Stimulated activated naive B cell treated with anti-CD40 and anti-IgM and Interleukin-4, amounts not matched to agents 10 μg/mL and 1 μg/mL and 100 μg/mL, for 72 hours (primary cell): ENCODE results near the gene LYPD4.

Experiments used
- ATAC-seq, 2 donors: fragments of 150-1000 bp; cut with Tn5 transposase; replicated peaks; 2 replicates each; pipeline ENCODE4 v1.10.0; 2021; ENCODE audit warnings: moderate library complexity in 1 of 2
- DNase-seq: peaks from one replicate; pipeline ENCODE4 v3.0.0; 2021
- H3K27ac Mint-ChIP-seq: one replicate; pipeline ENCODE4 v1.8.0; 2022; ENCODE audit warnings: mild to moderate bottlenecking, mixed read lengths
- H3K27me3 Mint-ChIP-seq, 2 donors: one replicate each; pipeline ENCODE4 v1.8.0; 2022; ENCODE audit warnings: mixed read lengths in 2 of 2
- H3K36me3 Mint-ChIP-seq, 2 donors: one replicate each; pipeline ENCODE4 v1.8.0; 2022; ENCODE audit warnings: mixed read lengths in 2 of 2, mild to moderate bottlenecking in 1 of 2
- H3K4me1 Mint-ChIP-seq, 2 donors: one replicate each; pipeline ENCODE4 v1.8.0; 2022; ENCODE audit warnings: mixed read lengths in 2 of 2, mild to moderate bottlenecking in 1 of 2
- H3K4me3 Mint-ChIP-seq, 2 donors: one replicate each; pipeline ENCODE4 v1.8.0; 2022; ENCODE audit warnings: mild to moderate bottlenecking in 2 of 2, mixed read lengths in 2 of 2, moderate library complexity in 1 of 2
- H3K9me3 Mint-ChIP-seq, 2 donors: one replicate each; pipeline ENCODE4 v1.8.0; 2022; ENCODE audit warnings: mixed read lengths in 2 of 2, mild to moderate bottlenecking in 1 of 2

Gene LYPD4

DNA sequence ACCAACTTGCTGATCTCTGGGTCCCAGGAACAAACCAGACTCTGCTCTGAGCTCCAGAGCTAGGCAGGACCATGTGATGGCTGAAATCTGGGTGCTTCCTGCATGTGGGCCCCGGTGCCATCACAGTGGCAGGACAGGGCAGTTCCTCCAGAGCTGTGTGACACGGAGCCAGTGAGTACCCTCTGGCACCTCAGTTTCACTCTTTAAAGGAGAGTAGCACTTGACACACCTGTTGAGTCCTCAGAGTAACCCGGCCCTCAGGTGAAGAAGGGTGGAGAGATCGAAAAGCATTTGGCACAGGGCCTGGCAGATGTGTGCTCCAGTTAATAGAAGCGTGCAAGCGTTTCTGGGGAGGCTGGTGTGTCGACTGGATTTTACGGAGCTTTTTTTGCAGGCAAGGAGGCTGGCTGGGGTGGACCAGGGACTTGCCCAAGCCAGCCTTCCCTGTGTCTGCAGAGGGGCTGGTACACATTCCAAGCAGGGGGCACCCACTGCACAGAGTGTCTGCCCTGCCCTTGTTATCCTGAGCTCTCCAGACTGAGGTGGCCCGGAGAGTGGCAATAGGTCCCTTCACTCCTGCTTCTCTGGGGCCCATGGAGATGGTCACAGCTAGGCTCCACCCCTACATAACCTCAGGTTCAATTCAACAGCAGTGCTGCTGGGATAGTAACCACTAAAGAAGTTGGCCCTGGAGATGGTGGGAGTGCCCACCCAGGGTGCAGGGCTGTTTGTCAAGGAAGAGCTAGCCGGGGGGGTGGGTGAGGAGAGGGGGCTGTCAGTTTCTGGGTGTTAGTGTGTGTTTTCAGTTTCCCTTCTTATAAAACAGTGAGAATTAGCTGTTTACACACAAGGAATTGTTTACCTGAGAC lies 23.9 kb upstream of the LYPD4 start:
- H3K4me3 Mint-ChIP-seq: peak overlapping the region; percentile 57 to 70
- H3K9me3 Mint-ChIP-seq: no peaks in the 10 kb centered on the region
- peaks cover 62 to 90% of the 10 kb centered on the region in 2 donors for H3K4me1 Mint-ChIP-seq
- ATAC-seq (no peak), DNase-seq (no peak)
- no peaks in the 10 kb centered on the region for H3K27me3 Mint-ChIP-seq
- H3K27ac Mint-ChIP-seq: peak overlapping the region; percentile 93
- H3K36me3 Mint-ChIP-seq: peaks cover 61 to 72% of the 10 kb centered on the region in 2 donors

DNA sequence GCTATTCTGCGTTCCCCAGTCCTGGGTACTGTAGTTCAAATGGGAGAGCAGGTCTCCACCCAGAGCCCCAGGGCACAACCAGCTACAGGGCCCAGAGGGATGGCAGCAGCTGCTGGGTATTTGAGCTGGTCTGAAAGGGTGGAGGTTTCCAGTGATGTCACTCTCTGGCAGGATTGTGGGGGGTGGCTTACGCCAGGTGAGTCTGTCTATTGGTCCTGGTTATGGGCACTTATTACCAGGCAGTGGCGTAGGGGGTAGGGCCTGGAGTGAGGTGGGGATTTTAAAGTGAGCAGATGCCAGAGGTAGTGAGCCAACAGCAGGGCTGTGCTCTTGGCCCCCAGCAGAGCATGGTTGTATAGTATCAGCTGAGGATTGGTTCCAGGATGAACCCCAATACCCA lies 21.8 kb upstream of the LYPD4 start:
- Mint-ChIP-seq H3K27ac (peak overlapping the region; percentile 89), H3K36me3 (peaks cover 66 to 77% of the 10 kb centered on the region in 2 donors), H3K27me3 (no peaks in the 10 kb centered on the region), H3K4me1 (peaks cover 58 to 90% of the 10 kb centered on the region in 2 donors), H3K4me3 (peak overlapping the region; percentile 65 to 68), H3K9me3 (no peaks in the 10 kb centered on the region)
- no peak for ATAC-seq
- DNase-seq: no peak

DNA sequence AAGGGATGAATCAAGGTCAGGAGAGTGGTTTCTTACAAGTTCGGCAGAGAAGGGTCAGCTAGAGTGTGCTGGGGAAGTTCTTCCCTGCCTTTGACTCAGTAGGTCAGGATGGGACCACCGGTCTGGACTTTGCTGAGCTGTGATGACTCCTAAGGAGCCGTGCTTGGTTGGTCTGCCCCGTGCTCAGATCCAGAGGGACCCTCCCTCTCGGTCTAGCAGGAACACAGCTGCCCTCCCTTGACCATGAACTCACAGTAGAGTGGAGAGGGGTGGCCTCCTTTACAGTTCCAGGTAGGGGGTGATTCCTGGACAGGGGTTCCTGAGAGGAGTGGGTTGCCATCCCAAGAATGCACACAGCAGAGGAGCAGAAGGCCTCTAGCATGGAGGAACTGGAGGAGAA lies 19.9 kb upstream of the LYPD4 start:
- Mint-ChIP-seq H3K36me3 (peaks cover 63 to 71% of the 10 kb centered on the region in 2 donors), H3K4me3 (peak overlapping the region; percentile 74 to 85), H3K9me3 (no peaks in the 10 kb centered on the region), H3K4me1 (peaks cover 46 to 79% of the 10 kb centered on the region in 2 donors), H3K27me3 (no peaks in the 10 kb centered on the region), H3K27ac (peak overlapping the region; percentile 89)
- DNase-seq (no peak), ATAC-seq (no peak)

DNA sequence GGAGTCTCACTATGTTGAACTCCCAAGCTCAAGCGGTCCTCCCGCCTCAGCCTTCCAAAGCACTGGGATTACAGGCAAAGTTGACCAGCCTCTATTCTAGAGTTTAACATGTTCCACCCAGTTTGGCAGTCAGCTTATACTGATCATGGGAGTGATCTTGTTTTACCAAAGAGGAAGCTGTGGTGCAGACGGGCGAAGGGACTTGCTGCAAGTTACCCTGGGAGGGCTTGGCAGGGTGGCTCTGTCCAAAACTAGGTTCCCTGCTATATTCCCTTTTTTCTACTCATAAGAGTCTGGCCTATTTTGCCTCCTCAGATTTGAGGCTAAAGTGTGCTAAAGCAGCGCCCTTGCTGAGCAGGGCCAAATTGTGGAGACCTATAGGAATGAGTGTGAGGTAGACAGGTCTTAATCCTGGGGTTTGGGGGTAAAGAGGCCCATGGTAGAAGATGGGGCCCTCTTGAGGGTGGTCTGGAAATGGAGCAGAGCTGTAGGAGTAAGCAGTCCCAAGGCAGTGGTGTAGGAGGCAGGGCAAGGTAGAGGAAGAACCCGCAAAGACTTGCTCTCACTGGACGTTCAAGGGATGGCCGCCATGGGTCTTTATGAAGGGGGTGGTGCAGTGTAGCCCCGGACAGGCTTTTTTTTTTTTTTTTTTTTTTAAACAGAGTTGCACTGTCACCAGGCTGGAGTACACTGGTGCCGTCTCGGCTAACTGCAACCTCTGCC lies 18.9 kb upstream of the LYPD4 start:
- DNase-seq: no peak
- peaks cover 58 to 62% of the 10 kb centered on the region in 2 donors for H3K36me3 Mint-ChIP-seq
- peak overlapping the region; percentile 85 to 92 for H3K4me3 Mint-ChIP-seq
- H3K4me1 Mint-ChIP-seq: peaks cover 40 to 69% of the 10 kb centered on the region in 2 donors
- peak overlapping the region; percentile 89 for H3K27ac Mint-ChIP-seq
- no peaks in the 10 kb centered on the region for H3K27me3 Mint-ChIP-seq
- ATAC-seq: no peak
- no peaks in the 10 kb centered on the region for H3K9me3 Mint-ChIP-seq

DNA sequence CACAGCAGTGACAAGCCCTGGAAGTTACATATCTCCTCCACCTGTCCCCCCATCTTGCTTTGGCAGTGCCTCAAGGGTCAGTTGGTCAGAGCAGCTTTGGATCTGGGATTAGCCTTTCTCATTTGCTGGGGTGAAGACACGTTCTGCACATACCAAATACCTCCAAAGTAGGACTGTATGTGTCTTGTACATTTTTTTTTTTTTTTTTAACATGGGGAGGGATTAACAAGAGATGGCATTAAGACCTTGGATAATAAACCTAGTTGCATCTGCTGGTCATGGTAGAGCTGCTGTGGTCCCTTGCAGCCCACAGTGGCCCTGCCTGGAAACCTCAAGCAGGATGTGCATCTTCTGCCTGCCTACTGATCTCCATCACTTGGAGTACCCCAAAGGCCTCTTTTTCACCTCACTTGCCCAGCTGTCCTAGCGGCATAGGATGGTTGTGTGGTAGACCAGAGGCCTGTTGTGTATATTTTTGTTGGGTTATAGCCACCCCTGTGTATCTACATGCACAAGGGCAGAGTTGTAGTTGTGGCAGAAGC lies 18.0 kb upstream of the LYPD4 start:
- H3K27me3 Mint-ChIP-seq: no peaks in the 10 kb centered on the region
- H3K4me3 Mint-ChIP-seq: peak overlapping the region; percentile 85 to 92
- H3K9me3 Mint-ChIP-seq: no peaks in the 10 kb centered on the region
- H3K27ac Mint-ChIP-seq: peak overlapping the region; percentile 89
- no peak for DNase-seq
- H3K4me1 Mint-ChIP-seq: peaks cover 33 to 61% of the 10 kb centered on the region in 2 donors
- no peak for ATAC-seq
- H3K36me3 Mint-ChIP-seq: peaks cover 51 to 55% of the 10 kb centered on the region in 2 donors

DNA sequence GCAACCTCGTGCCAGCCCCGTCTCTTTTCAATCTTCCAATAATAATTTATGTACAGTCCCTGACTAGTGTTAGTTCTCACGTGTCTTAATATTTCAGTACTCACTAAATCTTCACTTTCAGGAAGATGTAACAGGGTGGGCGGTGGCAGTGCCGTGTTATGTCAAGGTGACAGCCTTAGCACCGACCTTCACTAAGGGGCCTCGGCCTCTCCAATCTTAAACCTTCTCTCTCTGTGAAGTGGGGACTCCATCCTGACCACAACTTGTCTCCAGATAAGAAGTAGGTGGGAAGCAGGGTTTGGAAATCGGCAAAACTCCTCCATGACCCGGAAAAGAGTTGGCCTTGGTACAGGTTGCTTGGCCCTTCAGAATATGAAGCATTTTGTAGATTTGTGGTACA lies 17.4 kb upstream of the LYPD4 start:
- ATAC-seq (no peak), DNase-seq (no peak)
- Mint-ChIP-seq H3K9me3 (no peaks in the 10 kb centered on the region), H3K27ac (peak overlapping the region; percentile 98), H3K4me1 (peaks cover 33 to 60% of the 10 kb centered on the region in 2 donors), H3K36me3 (peaks cover 51 to 55% of the 10 kb centered on the region in 2 donors), H3K4me3 (peak overlapping the region; percentile 85 to 92), H3K27me3 (no peaks in the 10 kb centered on the region)

DNA sequence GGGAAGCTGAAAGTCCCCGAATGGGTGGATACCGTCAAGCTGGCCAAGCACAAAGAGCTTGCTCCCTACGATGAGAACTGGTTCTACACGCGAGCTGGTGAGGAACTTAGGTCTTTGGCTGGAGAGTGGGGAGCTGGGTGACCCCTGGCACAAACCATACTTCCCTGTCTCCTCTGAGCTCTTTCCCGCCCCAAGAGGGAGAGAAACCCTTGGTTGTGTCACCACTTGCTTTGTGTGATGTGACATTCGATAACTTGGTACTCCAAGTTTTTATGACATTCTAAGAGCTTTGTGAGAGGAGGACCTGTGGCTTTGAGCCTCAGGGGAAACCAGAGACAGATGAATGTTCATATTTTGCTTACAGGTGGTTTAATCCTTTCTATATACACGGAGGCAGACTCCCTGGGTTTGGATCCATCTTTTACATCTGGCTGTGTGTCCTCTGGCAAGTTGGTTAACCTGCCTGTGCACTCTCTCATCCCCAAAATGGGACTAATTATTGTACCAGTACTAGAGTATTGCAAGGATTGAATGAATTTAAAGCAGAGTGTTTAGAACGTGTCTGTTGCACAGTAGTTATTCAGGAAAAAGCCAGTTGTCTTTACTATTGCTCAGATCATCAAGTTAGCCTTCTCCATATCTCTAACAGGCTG lies 16.8 kb upstream of the LYPD4 start:
- Mint-ChIP-seq H3K36me3 (peaks cover 49 to 52% of the 10 kb centered on the region in 2 donors), H3K27ac (peak overlapping the region; percentile 98), H3K9me3 (no peaks in the 10 kb centered on the region), H3K27me3 (no peaks in the 10 kb centered on the region), H3K4me1 (peaks cover 31 to 54% of the 10 kb centered on the region in 2 donors), H3K4me3 (peak overlapping the region; percentile 85 to 92)
- DNase-seq: no peak
- ATAC-seq: no peak

DNA sequence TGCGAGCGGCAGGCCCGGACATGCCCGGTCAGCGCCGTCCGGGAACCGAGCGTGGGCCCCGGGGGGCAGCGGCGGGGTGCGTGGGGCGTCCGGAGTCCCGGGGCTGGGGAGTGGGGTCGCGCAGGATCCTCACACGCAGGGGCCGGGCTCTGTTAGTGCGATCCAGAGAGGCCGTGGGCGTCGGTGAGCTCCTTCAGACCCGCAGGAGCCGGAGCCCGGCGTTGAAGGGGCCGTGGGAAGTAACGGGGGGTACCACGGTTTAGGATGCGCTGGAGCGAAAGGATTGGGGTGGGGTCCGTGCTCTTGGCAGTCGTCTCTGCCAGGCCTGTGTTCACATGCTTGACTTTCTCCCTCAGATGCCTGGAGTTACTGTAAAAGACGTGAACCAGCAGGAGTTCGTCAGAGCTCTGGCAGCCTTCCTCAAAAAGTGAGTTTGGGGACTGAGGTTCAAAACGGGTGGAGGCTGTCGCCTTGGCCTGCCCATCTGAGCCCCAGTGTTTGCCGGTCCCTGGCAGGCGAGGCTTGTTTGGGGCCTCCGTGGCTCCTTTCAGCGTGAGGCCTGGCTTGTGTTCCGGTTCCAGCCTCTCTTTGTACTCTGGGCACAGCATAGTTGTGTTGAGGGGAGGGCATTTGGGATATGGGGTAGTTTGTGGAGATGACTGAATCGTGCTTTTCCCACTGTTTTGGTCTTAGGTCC lies 16.1 kb upstream of the LYPD4 start:
- Mint-ChIP-seq H3K4me3 (peak overlapping the region; percentile 85 to 92), H3K36me3 (peaks cover 45 to 48% of the 10 kb centered on the region in 2 donors), H3K27me3 (no peaks in the 10 kb centered on the region), H3K4me1 (peaks cover 29 to 49% of the 10 kb centered on the region in 2 donors), H3K9me3 (no peaks in the 10 kb centered on the region), H3K27ac (peak overlapping the region; percentile 98)
- DNase-seq (no peak), ATAC-seq (no peak)

DNA sequence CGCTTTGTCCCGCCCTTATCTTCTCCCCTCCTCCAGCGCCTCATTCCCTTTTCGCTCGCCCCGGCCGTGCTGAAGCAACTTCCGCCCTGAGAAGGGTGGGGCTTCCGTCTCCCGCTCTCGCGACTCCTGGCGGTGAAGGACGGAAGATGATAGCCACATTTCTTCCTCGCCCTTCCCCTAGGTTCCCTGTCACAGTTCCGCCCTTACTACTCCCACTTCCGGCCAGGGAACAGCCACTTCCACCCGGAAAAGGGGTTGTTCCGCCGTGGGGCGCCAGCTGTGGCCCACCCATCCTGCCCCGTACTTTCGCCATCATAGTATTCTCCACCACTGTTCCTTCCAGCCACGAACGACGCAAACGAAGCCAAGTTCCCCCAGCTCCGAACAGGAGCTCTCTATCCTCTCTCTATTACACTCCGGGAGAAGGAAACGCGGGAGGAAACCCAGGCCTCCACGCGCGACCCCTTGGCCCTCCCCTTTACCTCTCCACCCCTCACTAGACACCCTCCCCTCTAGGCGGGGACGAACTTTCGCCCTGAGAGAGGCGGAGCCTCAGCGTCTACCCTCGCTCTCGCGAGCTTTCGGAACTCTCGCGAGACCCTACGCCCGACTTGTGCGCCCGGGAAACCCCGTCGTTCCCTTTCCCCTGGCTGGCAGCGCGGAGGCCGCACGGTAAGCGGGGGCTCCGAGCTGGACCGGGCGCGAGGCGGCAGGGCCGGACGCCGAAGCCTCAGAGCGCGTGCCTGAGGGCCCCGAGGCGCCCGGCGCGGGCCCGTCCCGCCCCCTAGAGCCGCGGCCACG lies 15.3 kb upstream of the LYPD4 start, which contains the start of gene RPS19:
Gene RPS19 (plus strand): TSS at position 638 of the 801 bp plus-strand sequence. CDS start 520 bp downstream, outside the sequence.
- peak within 1 kb of the TSS; percentile 85 to 92 for H3K4me3 Mint-ChIP-seq
- H3K27ac Mint-ChIP-seq: peak within 1 kb of the TSS; percentile 98
- peak; percentile 97 for DNase-seq
- H3K9me3 Mint-ChIP-seq: no peaks in the 10 kb centered on the region
- peaks cover 41 to 45% of the 10 kb centered on the region in 2 donors for H3K36me3 Mint-ChIP-seq
- no peaks in the 10 kb centered on the region for H3K27me3 Mint-ChIP-seq
- ATAC-seq: peak; percentile 81 to 88
- peaks cover 29 to 44% of the 10 kb centered on the region in 2 donors for H3K4me1 Mint-ChIP-seq

DNA sequence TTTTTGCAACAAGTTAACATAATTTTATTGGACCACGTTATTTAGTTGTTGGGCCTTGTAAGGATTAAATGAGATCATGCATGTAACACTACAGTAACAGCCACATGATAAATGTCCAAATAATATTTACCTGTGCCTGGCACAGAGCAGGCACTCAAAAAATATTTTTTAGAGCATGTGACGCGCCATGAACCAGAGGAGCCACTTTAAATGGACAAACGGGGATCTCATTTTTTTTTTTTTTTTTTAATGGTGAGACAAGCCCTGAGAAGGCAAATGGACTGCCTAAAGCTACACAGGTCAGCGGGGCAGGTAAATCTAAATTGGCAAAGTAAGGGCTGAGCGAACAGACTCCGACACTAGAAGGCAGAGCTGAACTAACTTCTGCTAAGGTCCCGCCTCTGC lies 14.7 kb upstream of the LYPD4 start:
- Mint-ChIP-seq H3K4me3 (peak overlapping the region; percentile 85 to 92), H3K27ac (peak overlapping the region; percentile 98), H3K4me1 (peaks cover 23 to 38% of the 10 kb centered on the region in 2 donors), H3K36me3 (peaks cover 35 to 39% of the 10 kb centered on the region in 2 donors), H3K9me3 (no peaks in the 10 kb centered on the region), H3K27me3 (no peaks in the 10 kb centered on the region)
- DNase-seq (no peak), ATAC-seq (no peak)

DNA sequence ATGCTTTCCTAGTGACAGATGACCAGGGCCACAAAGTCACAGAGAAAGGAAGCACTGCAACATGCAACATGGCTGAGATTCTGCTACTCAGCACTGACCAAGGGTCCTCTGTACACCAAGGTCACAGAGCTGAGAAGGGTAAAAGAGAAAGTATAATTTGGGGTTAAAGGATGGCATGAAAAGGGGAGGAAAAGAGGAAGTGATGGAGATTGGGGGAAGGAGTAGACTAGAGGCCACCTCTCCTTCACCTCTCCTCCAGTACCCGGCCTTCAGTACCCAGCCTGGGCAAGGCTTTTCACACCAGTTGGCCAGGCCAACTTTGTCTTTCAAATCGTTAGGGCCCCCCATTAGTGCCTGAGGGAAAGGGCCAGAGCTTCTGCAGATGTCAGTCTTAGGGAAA lies 9.3 kb upstream of the LYPD4 start:
- Mint-ChIP-seq H3K36me3 (no peaks in the 10 kb centered on the region), H3K27ac (no peak overlapping the region), H3K4me3 (no peak overlapping the region), H3K4me1 (peaks cover 2 to 5% of the 10 kb centered on the region in 2 donors), H3K9me3 (no peaks in the 10 kb centered on the region), H3K27me3 (no peaks in the 10 kb centered on the region)
- ATAC-seq (peak; percentile 29), DNase-seq (no peak)

DNA sequence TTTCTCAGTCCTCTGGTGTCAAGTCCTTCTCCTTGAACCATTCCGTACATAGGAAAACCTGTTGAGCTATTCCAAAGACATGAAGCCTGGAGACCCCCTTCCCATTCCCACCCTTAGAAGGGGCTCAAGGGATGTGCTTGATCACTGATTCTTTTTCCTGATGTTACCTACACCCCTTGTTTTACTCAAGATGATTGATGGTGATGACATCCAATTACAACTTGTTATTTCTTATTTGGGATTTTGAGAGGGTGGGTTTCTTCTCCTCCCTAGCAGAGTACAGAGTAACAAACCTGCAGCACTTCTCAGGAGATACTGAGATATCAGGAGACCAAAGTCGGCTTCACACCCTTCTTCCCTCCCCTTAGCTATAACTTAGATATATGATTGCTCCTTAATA lies 8.9 kb upstream of the LYPD4 start:
- DNase-seq (no peak), ATAC-seq (no peak)
- no peaks in the 10 kb centered on the region for H3K36me3 Mint-ChIP-seq
- peaks cover 2 to 5% of the 10 kb centered on the region in 2 donors for H3K4me1 Mint-ChIP-seq
- no peaks in the 10 kb centered on the region for H3K27me3 Mint-ChIP-seq
- no peaks in the 10 kb centered on the region for H3K9me3 Mint-ChIP-seq
- H3K4me3 Mint-ChIP-seq: no peak overlapping the region
- H3K27ac Mint-ChIP-seq: no peak overlapping the region

DNA sequence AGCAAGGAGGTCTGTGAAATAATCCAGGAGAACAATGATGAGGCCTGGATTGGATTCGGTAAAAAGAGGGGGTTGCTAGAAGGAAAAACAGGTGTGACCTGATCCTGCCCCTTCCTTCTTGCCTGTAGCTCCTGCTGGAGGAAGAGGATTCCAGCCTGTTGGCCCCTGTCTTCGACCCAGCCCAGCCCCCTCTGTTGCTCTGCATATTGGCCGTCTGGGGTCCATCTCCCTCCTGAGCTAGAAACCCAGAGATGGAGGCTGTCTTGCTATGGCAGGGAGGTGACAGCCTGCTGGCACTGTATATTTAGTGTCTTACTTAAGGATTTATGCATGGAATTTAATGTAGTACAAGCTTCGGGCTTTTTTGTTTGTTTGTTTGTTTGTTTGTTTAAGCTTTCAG lies 7.0 kb upstream of the LYPD4 start:
- DNase-seq (no peak), ATAC-seq (no peak)
- H3K9me3 Mint-ChIP-seq: no peaks in the 10 kb centered on the region
- no peaks in the 10 kb centered on the region for H3K27me3 Mint-ChIP-seq
- H3K4me1 Mint-ChIP-seq: peaks cover 2 to 5% of the 10 kb centered on the region in 2 donors
- no peak overlapping the region for H3K27ac Mint-ChIP-seq
- H3K36me3 Mint-ChIP-seq: no peaks in the 10 kb centered on the region
- no peak overlapping the region for H3K4me3 Mint-ChIP-seq
